Umbilical cord (tissue), 2 donors: ENCODE data around the gene REELD1. TPM values are rescaled to one million over a fixed set of nuclear protein-coding genes. Genes with fewer than 3 reads are reported as not detected.

Experiments used
- DNase-seq: peaks from one replicate; pipeline ENCODE4 v3.0.0-alpha.2; 2015; ENCODE audit warnings: low spot score
- total RNA-seq: library from RNA; depleted of rRNA; stranded (reverse); fragments of >200 nt; gene quantifications from one replicate; pipeline ENCODE4 v1.2.3, GENCODE V29; 2014; ENCODE audit warnings: low replicate concordance; ENCODE audit not compliant: insufficient read depth

The REELD1 gene
- total RNA-seq = not detected

- DNase-seq = no peak
Observed at GRCh38 chr4:146214238-146214637, at the start of gene REELD1. TSS of gene REELD1 (plus strand) at chr4:146214538. CDS start at chr4:146216953, 2,415 bp downstream.

- DNase-seq = no peak
Observed at GRCh38 chr4:146165221-146165620, 49.1 kb upstream of the REELD1 start.

DNA sequence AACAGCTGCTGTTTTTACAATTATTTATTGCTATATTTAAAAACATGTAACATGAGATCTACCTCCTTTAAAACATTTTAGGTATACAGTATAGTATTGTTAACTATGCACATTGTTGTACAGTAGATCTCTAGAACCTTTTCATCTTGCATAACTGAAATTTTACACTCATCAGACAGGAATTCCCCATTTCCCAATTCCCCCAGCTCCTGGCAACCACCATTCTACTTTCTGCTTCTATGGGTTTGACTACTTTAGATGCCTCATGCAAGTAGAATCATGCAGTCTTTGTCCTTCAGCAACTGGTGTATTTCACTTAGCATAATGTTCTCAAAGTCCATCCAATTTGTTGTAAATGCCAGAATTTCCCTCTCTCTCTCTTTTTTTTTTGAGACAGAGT lies 48.5 kb upstream of the REELD1 start:
- no peak for DNase-seq

DNA sequence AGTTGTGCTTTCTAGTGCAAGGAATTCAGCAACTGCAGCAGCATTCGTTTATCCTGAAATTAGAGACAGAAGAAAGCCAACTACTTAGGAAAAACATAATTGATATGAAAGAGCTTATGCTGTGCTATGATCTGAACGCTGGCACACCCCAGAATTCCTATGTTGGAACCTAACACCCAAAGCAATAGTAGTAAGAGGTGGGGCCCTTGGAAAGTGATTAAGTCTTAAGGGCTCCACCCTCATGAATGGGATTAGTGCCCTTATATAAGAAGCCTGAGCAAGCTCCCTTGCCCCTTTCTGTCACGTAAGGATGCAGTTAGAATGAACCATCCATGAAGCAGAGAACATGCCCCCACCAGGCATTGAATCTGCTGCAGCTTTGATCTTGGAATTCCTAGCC lies 44.2 kb upstream of the REELD1 start:
- DNase-seq = no peak

DNA sequence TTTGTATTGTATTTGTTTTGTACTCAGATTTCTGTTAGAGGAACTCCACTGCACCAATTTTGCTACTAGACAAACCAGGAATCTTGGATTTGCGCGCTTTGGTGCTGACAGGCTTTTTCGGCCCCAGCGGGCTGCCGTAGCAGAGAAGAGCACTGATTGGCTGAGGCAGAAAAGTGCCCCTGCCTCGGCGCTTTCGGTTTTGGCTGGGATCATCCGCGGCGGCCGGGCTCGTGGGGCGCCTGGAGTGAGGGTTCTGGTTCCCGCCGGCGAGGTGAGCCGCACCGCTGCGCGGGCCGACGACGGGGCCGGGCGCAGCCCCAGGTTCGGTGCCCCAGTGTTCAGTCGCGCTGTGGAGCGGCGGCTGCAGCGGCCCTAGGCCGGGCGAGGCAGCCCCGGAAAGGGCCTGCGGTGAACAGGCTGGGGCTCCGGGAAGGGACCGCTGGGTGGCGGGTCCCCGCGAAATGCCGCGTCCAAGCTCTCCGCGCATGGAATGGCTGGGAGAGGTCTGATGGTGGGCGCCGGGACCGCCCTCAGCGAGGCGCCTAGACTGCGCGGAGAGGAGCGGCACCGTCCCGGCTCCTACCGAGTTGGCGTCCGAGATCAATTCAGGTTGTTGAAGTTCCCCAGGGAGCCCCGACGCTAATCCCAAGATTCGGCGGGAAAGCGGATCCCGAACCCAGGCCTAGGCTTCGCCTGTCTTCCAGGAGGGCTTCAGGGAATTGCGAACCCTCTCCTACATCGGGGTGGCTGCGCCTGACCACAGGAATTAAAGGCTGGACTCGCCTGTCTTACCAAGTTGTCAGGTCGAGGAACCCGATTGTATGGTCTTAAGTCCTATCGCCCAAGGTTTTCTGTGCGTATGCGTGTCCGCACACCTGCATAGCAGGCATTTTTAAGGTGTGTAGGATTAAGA lies 38.5 kb upstream of the REELD1 start, which contains the start of gene LSM6:
Gene LSM6 (plus strand): TSS at position 178 of the 913 bp plus-strand sequence. CDS start 7,204 bp downstream, outside the sequence.
- DNase-seq = peak; percentile 94

DNA sequence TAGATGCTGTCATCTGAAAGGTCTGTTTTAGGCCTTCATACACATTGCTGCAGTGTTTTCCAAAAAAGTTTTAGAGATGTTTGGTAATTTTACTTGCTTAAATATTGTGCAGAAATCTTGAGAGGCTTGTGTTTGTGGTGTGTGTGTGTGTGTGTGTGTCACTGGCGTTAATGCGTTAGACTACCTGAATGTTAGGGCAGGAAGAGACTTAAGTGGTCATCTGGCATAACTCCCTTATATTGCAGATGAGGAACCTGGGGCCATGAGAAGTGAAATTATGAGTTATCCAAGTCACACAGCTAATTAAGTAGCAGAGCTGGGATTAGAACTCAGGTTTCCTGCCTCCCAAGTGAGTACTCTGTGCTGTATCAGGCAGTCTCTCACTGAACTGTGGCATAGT lies 37.4 kb upstream of the REELD1 start:
- no peak for DNase-seq

- DNase-seq = no peak
Observed at GRCh38 chr4:146178126-146178525, 36.2 kb upstream of the REELD1 start.

DNA sequence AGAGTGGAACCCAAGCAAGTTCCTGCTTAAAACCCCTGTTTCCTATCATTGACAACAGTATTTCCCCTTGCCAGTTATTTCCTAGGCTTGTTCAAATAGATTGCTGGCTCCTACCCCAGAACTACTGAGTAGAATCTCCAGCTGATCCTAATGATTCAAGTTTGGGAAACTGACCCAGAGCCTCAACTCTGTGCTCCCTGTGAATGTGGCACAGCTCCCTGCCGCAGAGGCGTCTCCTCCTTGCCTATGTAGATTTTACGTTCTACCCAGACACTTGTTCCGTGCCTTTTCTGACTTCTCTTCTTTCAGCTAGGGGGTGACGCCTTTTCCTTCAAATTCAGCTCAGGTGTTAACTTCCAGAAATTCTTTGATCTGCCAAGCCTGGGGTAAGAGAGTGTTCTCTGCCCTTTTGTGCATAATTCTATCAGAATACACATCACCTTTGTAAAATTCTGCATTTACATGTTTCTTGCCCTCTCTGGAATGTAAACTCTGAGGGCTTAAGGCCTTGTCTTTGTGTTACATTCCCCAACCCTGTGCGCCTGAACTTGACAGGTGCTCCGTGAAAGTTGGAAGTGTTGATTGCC lies 34.5 kb upstream of the REELD1 start:
- no peak for DNase-seq

DNA sequence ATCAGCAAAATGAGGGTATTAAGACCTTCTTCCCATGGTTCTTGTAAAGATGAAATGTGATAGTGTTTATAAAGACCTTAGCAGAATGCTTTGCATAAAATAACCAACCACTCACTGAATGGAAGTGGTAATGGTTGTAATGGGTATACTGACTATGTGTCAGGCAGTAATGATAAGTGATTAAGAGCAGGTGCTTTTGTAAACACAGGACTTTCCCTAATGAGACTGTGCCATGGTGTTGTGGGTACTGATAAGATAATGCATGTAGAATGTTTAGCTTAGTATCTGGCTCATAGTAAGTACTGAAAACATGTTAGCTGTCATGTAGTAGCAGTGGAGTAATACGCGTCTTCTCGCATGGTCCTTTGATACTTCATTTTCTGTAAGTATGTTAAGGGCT lies 31.9 kb upstream of the REELD1 start:
- no peak for DNase-seq

GRCh38 chr4:146183209-146183608 lies 31.1 kb upstream of the REELD1 start:
- no peak for DNase-seq

- no peak for DNase-seq
Observed at GRCh38 chr4:146186041-146186440, 28.3 kb upstream of the REELD1 start.

GRCh38 chr4:146186596-146186995 lies 27.7 kb upstream of the REELD1 start:
- no peak for DNase-seq

DNA sequence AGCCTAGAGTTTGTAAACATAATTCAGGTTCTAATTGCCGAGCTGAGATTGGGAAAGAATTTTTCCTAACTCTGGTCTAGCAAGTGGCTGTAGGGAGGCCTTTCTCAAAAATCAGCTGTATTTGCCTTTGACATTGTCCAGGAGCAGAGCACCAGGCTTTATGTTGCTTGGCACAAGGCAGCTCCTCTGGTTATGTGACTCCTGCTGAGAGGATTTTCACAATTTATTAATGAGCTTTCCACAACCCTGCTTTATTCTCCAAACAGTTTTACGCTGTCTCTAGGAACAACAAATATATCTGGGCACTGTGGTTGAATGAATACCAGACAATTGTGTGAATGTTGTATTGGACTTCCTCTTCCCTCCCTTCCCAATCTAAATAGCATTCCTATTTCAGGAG lies 23.9 kb upstream of the REELD1 start:
- DNase-seq = no peak

- no peak for DNase-seq
Observed at GRCh38 chr4:146191766-146192458, 22.4 kb upstream of the REELD1 start.

DNA sequence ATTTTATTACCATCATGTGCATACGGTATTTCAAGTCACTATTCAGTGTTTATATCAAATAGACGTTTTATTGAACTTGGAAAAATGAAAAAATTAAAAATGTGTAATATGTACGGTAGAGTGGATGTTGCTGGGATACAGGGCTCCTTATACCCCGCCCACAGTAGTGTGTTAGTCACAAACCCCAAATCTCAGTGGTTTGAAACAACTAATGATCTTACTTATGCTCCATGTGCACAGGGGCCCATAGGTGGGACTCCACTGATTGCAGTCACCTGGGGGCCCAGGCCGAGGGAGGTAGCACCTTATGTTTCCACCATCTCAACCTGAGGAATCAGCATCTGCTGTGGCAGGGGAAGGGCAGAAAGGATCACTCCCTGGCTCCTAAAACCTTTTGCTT lies 20.7 kb upstream of the REELD1 start:
- DNase-seq = no peak

GRCh38 chr4:146194212-146194611 lies 20.1 kb upstream of the REELD1 start:
- DNase-seq = no peak

- no peak for DNase-seq
Observed at GRCh38 chr4:146202665-146203064, 11.7 kb upstream of the REELD1 start.

GRCh38 chr4:146207410-146207809 lies 6.9 kb upstream of the REELD1 start:
- no peak for DNase-seq

- no peak for DNase-seq
Observed at GRCh38 chr4:146210890-146211289, 3.4 kb upstream of the REELD1 start.

GRCh38 chr4:146211440-146211839 lies 2.9 kb upstream of the REELD1 start:
- no peak for DNase-seq

DNA sequence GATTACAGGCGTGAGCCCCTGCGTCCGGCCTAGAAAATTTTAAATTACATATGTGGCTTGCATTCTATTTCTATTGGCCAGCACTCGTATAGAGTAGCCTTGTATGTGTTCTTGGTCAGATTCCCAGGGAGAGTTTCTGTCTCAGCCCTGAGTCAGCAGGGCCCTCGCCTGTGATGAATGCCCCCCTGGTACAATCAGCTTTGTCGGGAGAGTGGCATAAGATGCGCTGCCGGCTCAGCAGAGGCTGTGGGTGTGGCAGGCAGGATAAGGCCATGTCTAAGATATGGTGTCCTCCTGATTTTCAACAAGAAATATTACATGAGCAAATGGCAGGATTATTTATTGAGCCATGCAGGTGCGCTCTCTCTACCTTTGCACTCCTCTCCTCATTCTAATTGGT lies 1.6 kb upstream of the REELD1 start:
- DNase-seq = no peak

- no peak for DNase-seq
Observed at GRCh38 chr4:146222313-146222712, 8.0 kb downstream of the REELD1 start.
